Neural progenitor cell (in vitro differentiated cells): Measurements from ENCODE around the gene PIGB. TPM values are rescaled to one million over a fixed set of nuclear protein-coding genes. Genes with fewer than 3 reads are reported as not detected.

Experiments
- DNase-seq: peaks from one replicate; pipeline ENCODE4 v3.0.0-alpha.2; 2016; ENCODE audit warnings: low spot score
- H2AFZ ChIP-seq: fragments of 200-600 bp; sonication (generic); replicated peaks from 2 replicates; pipeline ENCODE4 v1.6.1; 2016; ENCODE audit warnings: antibody characterized with exemption
- H3F3A ChIP-seq: fragments of 200-600 bp; sonication (generic); 2 replicates; pipeline ENCODE4 v1.6.1; 2016; ENCODE audit warnings: antibody characterized with exemption, low read depth
- H3K27ac ChIP-seq: fragments of 200-600 bp; sonication (generic); 2 replicates; pipeline ENCODE4 v1.5.1; 2016; ENCODE audit warnings: mild to moderate bottlenecking
- H3K27me3 ChIP-seq: fragments of 200-600 bp; sonication (generic); 2 replicates; pipeline ENCODE4 v1.6.1; 2016; ENCODE audit warnings: mild to moderate bottlenecking, moderate library complexity
- H3K36me3 ChIP-seq: fragments of 200-600 bp; sonication (generic); 2 replicates; pipeline ENCODE4 v1.5.1; 2016
- H3K4me1 ChIP-seq: fragments of 200-600 bp; sonication (generic); 2 replicates; pipeline ENCODE4 v1.6.1; 2016; ENCODE audit warnings: mixed run types
- H3K4me2 ChIP-seq: fragments of 200-600 bp; sonication (generic); 2 replicates; pipeline ENCODE4 v1.6.1; 2016
- H3K4me3 ChIP-seq: fragments of 200-600 bp; sonication (generic); 2 replicates; pipeline ENCODE4 v1.5.1; 2016
- H3K79me2 ChIP-seq: fragments of 200-600 bp; sonication (generic); 2 replicates; pipeline ENCODE4 v1.6.1; 2016; ENCODE audit warnings: low read depth
- H3K9ac ChIP-seq: fragments of 200-600 bp; sonication (generic); 2 replicates; pipeline ENCODE4 v1.6.1; 2016
- H3K9me3 ChIP-seq: fragments of 200-600 bp; sonication (generic); 2 replicates; pipeline ENCODE4 v1.5.1; 2016; ENCODE audit warnings: low read depth
- H4K20me1 ChIP-seq: fragments of 200-600 bp; sonication (generic); 2 replicates; pipeline ENCODE4 v1.6.1; 2016; ENCODE audit warnings: low read depth
- H3K27ac Mint-ChIP-seq: 3 replicates; pipeline ENCODE4 v1.8.0; 2021; ENCODE audit warnings: mixed read lengths
- H3K27me3 Mint-ChIP-seq: 2 replicates; pipeline ENCODE4 v1.8.0; 2022; ENCODE audit warnings: low read depth, mild to moderate bottlenecking, inconsistent platforms, moderate library complexity, mixed read lengths; ENCODE audit not compliant: insufficient read depth
- H3K36me3 Mint-ChIP-seq: 3 replicates; pipeline ENCODE4 v1.8.0; 2021; ENCODE audit warnings: mixed read lengths
- H3K4me1 Mint-ChIP-seq: 3 replicates; pipeline ENCODE4 v1.8.0; 2021; ENCODE audit warnings: mixed read lengths
- H3K4me3 Mint-ChIP-seq: 3 replicates; pipeline ENCODE4 v1.8.0; 2021; ENCODE audit warnings: mild to moderate bottlenecking, moderate library complexity, mixed read lengths
- H3K9me3 Mint-ChIP-seq: 3 replicates; pipeline ENCODE4 v1.8.0; 2020; ENCODE audit warnings: mixed read lengths
- CTCF ChIP-seq: fragments of 200-600 bp; sonication (generic); IDR thresholded peaks from 2 replicates; pipeline ENCODE4 v1.5.1; 2017; ENCODE audit warnings: antibody characterized with exemption, mild to moderate bottlenecking
- EZH2 ChIP-seq: fragments of 200-600 bp; sonication (generic); IDR thresholded peaks from 2 replicates; pipeline ENCODE4 v1.6.1; 2017; ENCODE audit warnings: antibody characterized with exemption, mild to moderate bottlenecking, moderate library complexity
- EZH2phosphoT487 ChIP-seq: fragments of 200-600 bp; sonication (generic); IDR thresholded peaks from 2 replicates; pipeline ENCODE4 v1.6.1; 2017; ENCODE audit warnings: antibody characterized with exemption
- total RNA-seq: library from RNA; depleted of rRNA; stranded (reverse); fragments of >200 nt; gene quantifications from 2 replicates; pipeline ENCODE4 v1.2.3, GENCODE V29; 2015; ENCODE audit warnings: low replicate concordance

Gene PIGB
- total RNA-seq, 1 donor from 2014 or later = 18.7 TPM

DNA sequence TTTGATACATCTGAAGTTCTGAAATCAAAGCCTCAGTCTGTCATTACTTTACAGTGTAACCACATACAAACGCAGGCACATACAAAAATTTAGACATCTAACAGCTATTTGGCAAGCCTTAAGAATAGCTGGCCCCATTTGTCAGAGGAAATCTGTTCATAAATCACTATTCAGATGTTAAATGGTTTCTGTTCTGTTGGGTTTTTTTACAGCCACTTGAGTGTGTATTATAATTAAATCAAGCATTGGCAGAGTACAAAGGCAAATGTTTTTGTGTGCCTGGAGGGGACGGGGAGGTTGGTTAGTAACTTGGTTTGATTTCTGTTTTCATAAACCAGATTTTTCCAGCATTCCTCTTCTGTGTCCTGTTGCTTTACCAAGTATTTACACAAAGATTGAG, 24.1 kb downstream of the PIGB start:
- H3K4me2 ChIP-seq = no peak overlapping the region
- Mint-ChIP-seq H3K4me1 (no peaks in the 10 kb centered on the region), H3K9me3 (no peaks in the 10 kb centered on the region), H3K4me3 (no peak overlapping the region), H3K36me3 (peaks cover 3% of the 10 kb centered on the region), H3K27me3 (no peaks in the 10 kb centered on the region), H3K27ac (no peak overlapping the region)
- no peaks in the 10 kb centered on the region for H3K27me3 ChIP-seq
- peaks cover 7% of the 10 kb centered on the region for H3K4me1 ChIP-seq
- no peaks in the 10 kb centered on the region for H3F3A ChIP-seq
- H3K36me3 ChIP-seq = no peaks in the 10 kb centered on the region
- no peak overlapping the region for H3K27ac ChIP-seq
- H4K20me1 ChIP-seq = no peaks in the 10 kb centered on the region
- H3K9me3 ChIP-seq = no peaks in the 10 kb centered on the region
- TF ChIP-seq CTCF (no peak), EZH2 (no peak), EZH2phosphoT487 (no peak)
- no peaks in the 10 kb centered on the region for H3K79me2 ChIP-seq
- no peak overlapping the region for H3K4me3 ChIP-seq
- no peak overlapping the region for H2AFZ ChIP-seq
- no peak for DNase-seq
- H3K9ac ChIP-seq = no peak overlapping the region

DNA sequence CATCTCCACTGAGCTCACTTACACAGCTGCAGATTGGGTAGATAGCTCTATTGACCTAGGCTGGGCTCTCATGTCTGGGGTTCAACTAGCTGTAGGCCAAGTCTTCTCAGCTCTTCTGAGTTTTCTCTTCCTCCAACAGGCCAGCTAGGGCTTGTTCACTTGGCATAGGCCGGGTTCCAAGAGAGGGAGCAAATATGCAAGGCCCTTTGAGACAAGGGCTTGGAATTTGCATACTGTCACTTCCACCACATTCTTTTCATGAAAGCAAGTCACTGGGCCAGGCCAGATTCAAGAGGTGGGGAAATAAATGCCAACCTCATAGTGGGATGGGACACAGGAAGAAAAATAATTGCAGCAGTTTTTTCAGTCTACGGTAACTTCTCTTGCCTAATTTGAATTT, 25.2 kb downstream of the PIGB start:
- peaks cover 3% of the 10 kb centered on the region for H3K36me3 Mint-ChIP-seq
- no peaks in the 10 kb centered on the region for H3K9me3 Mint-ChIP-seq
- H3K4me2 ChIP-seq = no peak overlapping the region
- no peak overlapping the region for H3K27ac Mint-ChIP-seq
- peaks cover 4% of the 10 kb centered on the region for H3K4me1 Mint-ChIP-seq
- H3K4me1 ChIP-seq = peaks cover 7% of the 10 kb centered on the region
- H3K4me3 ChIP-seq = no peak overlapping the region
- no peaks in the 10 kb centered on the region for H3K27me3 Mint-ChIP-seq
- no peaks in the 10 kb centered on the region for H3K27me3 ChIP-seq
- no peak overlapping the region for H3K27ac ChIP-seq
- no peaks in the 10 kb centered on the region for H3K79me2 ChIP-seq
- no peaks in the 10 kb centered on the region for H4K20me1 ChIP-seq
- TF ChIP-seq CTCF = no peak
- TF ChIP-seq EZH2 = no peak
- no peak for TF ChIP-seq EZH2phosphoT487
- H2AFZ ChIP-seq = no peak overlapping the region
- no peak overlapping the region for H3K9ac ChIP-seq
- H3K4me3 Mint-ChIP-seq = no peak overlapping the region
- no peaks in the 10 kb centered on the region for H3F3A ChIP-seq
- H3K36me3 ChIP-seq = no peaks in the 10 kb centered on the region
- H3K9me3 ChIP-seq = no peaks in the 10 kb centered on the region
- DNase-seq = peak; percentile 34

GRCh38 chr15:55348281-55348778, 29.3 kb downstream of the PIGB start:
- Mint-ChIP-seq H3K27ac (no peak overlapping the region), H3K4me3 (no peak overlapping the region), H3K36me3 (peaks cover 3% of the 10 kb centered on the region), H3K27me3 (no peaks in the 10 kb centered on the region), H3K4me1 (peaks cover 4% of the 10 kb centered on the region), H3K9me3 (no peaks in the 10 kb centered on the region)
- no peak overlapping the region for H3K4me2 ChIP-seq
- H3K27me3 ChIP-seq = no peaks in the 10 kb centered on the region
- H3K36me3 ChIP-seq = no peaks in the 10 kb centered on the region
- no peak overlapping the region for H3K4me3 ChIP-seq
- no peaks in the 10 kb centered on the region for H3F3A ChIP-seq
- H3K79me2 ChIP-seq = no peaks in the 10 kb centered on the region
- H3K9ac ChIP-seq = no peak overlapping the region
- H4K20me1 ChIP-seq = no peaks in the 10 kb centered on the region
- no peak overlapping the region for H3K27ac ChIP-seq
- DNase-seq = peak; percentile 27
- no peaks in the 10 kb centered on the region for H3K9me3 ChIP-seq
- H3K4me1 ChIP-seq = peaks cover 7% of the 10 kb centered on the region
- no peak overlapping the region for H2AFZ ChIP-seq
- TF ChIP-seq CTCF (no peak), EZH2phosphoT487 (no peak), EZH2 (no peak)
